SK-N-SH (cell line): ENCODE data around the gene ASB5. TPM values are rescaled to one million over a fixed set of nuclear protein-coding genes. Genes with fewer than 3 reads are reported as not detected.

ENCODE experiments used
- CTCF ChIA-PET: fragments of 300-600, 350-600 bp; formaldehyde crosslinking; extraction: SDS; loops from one replicate; lab custom pipeline; 2021; lab: Yijun Ruan, JAX
- POLR2A ChIA-PET: fragments of 350-600 bp; sonication (Branson Sonifier 250); formaldehyde crosslinking; extraction: SDS; loops from one replicate; lab custom pipeline; 2020; ENCODE audit warnings: antibody characterized with exemption, inconsistent platforms; lab: Yijun Ruan, JAX
- DNase-seq: peaks from one replicate; pipeline ENCODE4 v3.0.0; 2012
- H2AFZ ChIP-seq: fragments of 200-600 bp; sonication (generic); 2 replicates; pipeline ENCODE4 v1.8.1; 2016; ENCODE audit warnings: antibody characterized with exemption, mild to moderate bottlenecking, low read depth
- H3F3A ChIP-seq: fragments of 200-600 bp; sonication (generic); replicated peaks from 2 replicates; pipeline ENCODE3; 2016; ENCODE audit warnings: antibody characterized with exemption, mild to moderate bottlenecking; ENCODE audit not compliant: insufficient read depth
- H3K27ac ChIP-seq, 2 experiments: fragments of 200-500 bp in 1 of 2; fragments of 200-600 bp in 1 of 2; sonication (Bioruptor generic) in 1 of 2; sonication (generic), shearing (Covaris generic) in 1 of 2; 2 replicates each; pipeline versions ENCODE4 v1.5.1 to v1.6.1; 2014 to 2016; ENCODE audit warnings: low read depth in 2 of 2, inconsistent platforms in 1 of 2, low read length in 1 of 2, mild to moderate bottlenecking in 1 of 2, mixed read lengths in 1 of 2
- H3K27me3 ChIP-seq: fragments of 200-600 bp; sonication (generic), shearing (Covaris generic); 2 replicates; pipeline ENCODE4 v1.6.1; 2016; ENCODE audit warnings: mixed run types; ENCODE audit not compliant: insufficient read depth
- H3K36me3 ChIP-seq, 2 experiments: fragments of 200-500 bp in 1 of 2; fragments of 200-600 bp in 1 of 2; sonication (Bioruptor generic) in 1 of 2; sonication (generic) in 1 of 2; replicated peaks in 1 of 2; 2 replicates each; pipeline versions ENCODE3 to v1.5.1; 2014 to 2016; ENCODE audit warnings: low read length in 1 of 2, mild to moderate bottlenecking in 1 of 2; ENCODE audit not compliant: insufficient read depth in 2 of 2, control insufficient read depth in 1 of 2
- H3K4me1 ChIP-seq, 2 experiments: fragments of 200-500 bp in 1 of 2; fragments of 200-600 bp in 1 of 2; sonication (Bioruptor generic) in 1 of 2; sonication (generic), shearing (Covaris generic) in 1 of 2; 2 replicates each; pipeline versions ENCODE4 v1.5.1 to v1.6.1; 2014 to 2016; ENCODE audit warnings: low read depth in 1 of 2, low read length in 1 of 2, mixed run types in 1 of 2; ENCODE audit not compliant: insufficient read depth in 2 of 2, control insufficient read depth in 1 of 2
- H3K4me2 ChIP-seq: fragments of 200-600 bp; sonication (generic), shearing (Covaris generic); 2 replicates; pipeline ENCODE4 v1.6.1; 2017; ENCODE audit warnings: mixed run types
- H3K4me3 ChIP-seq, 2 experiments: fragments of 200-500 bp in 1 of 2; fragments of 200-600 bp in 1 of 2; sonication (Bioruptor generic) in 1 of 2; sonication (generic), shearing (Covaris generic) in 1 of 2; 2 replicates each; pipeline versions ENCODE4 v1.5.1 to v1.8.1; 2014 to 2016; ENCODE audit warnings: low read depth in 2 of 2, inconsistent platforms in 1 of 2, low read length in 1 of 2, mild to moderate bottlenecking in 1 of 2, mixed read lengths in 1 of 2, moderate library complexity in 1 of 2
- H3K79me2 ChIP-seq: fragments of 200-600 bp; sonication (generic); 2 replicates; pipeline ENCODE4 v1.8.1; 2017; ENCODE audit warnings: mild to moderate bottlenecking; ENCODE audit not compliant: insufficient read depth
- H3K9ac ChIP-seq: fragments of 200-600 bp; sonication (generic); 2 replicates; pipeline ENCODE4 v1.6.1; 2017; ENCODE audit warnings: mixed run types
- H3K9me2 ChIP-seq: fragments of 200-600 bp; sonication (generic); 2 replicates; pipeline ENCODE4 v1.6.1; 2017; ENCODE audit warnings: mixed run types
- H3K9me3 ChIP-seq: fragments of 200-600 bp; sonication (generic); 2 replicates; pipeline ENCODE4 v1.6.1; 2017; ENCODE audit warnings: mixed run types, mild to moderate bottlenecking, moderate library complexity
- H4K20me1 ChIP-seq: fragments of 200-600 bp; sonication (generic); 2 replicates; pipeline ENCODE4 v1.6.1; 2017; ENCODE audit warnings: mild to moderate bottlenecking, mixed run types; ENCODE audit not compliant: insufficient read depth
- CHD2 ChIP-seq: fragments of 150-350 bp; IDR thresholded peaks from 2 replicates; pipeline ENCODE4 v1.6.1; 2018; ENCODE audit warnings: low read length; ENCODE audit not compliant: partially characterized antibody
- CTCF ChIP-seq: fragments of 200-600 bp; sonication (generic); IDR thresholded peaks from 2 replicates; pipeline ENCODE4 v1.6.1; 2017; ENCODE audit warnings: antibody characterized with exemption, mild to moderate bottlenecking, moderate library complexity
- ELF1 ChIP-seq: IDR thresholded peaks from 2 replicates; pipeline ENCODE4 v1.4.0; 2012
- EP300 ChIP-seq, 2 experiments: IDR thresholded peaks; 2 replicates each; pipeline versions ENCODE4 v1.4.0 to v1.6.1; 2012; ENCODE audit warnings: borderline replicate concordance in 1 of 2, low read depth in 1 of 2, low read length in 1 of 2
- FOXJ3 ChIP-seq: sonication (generic); formaldehyde crosslinking; IDR thresholded peaks from 2 replicates; pipeline ENCODE4 v1.5.1; 2020; ENCODE audit warnings: mild to moderate bottlenecking, missing genetic modification reagents
- FOXM1 ChIP-seq: IDR thresholded peaks from 2 replicates; pipeline ENCODE4 v1.4.0; 2012; ENCODE audit warnings: low read depth, mild to moderate bottlenecking
- GABPA ChIP-seq: IDR thresholded peaks from 2 replicates; pipeline ENCODE4 v1.4.0; 2012; ENCODE audit warnings: low read depth, mild to moderate bottlenecking
- GATA2 ChIP-seq: sonication (generic); formaldehyde crosslinking; IDR thresholded peaks from 2 replicates; pipeline ENCODE4 v1.5.0; 2020; ENCODE audit warnings: mild to moderate bottlenecking, missing genetic modification reagents
- IRF3 ChIP-seq: fragments of 150-350 bp; IDR thresholded peaks from 2 replicates; pipeline ENCODE4 v1.6.1; 2016; ENCODE audit warnings: mild to moderate bottlenecking, low read depth, low read length
- MAX ChIP-seq: IDR thresholded peaks from 2 replicates; pipeline ENCODE4 v1.4.0; 2012; ENCODE audit warnings: low read depth
- MXI1 ChIP-seq: IDR thresholded peaks from 2 replicates; pipeline ENCODE4 v1.6.1; 2012; ENCODE audit warnings: mild to moderate bottlenecking, low read depth, low read length, improper control_type of control experiment
- NRF1 ChIP-seq: IDR thresholded peaks from 2 replicates; pipeline ENCODE4 v1.6.1; 2012; ENCODE audit warnings: low read depth, mild to moderate bottlenecking, low read length
- RCOR1 ChIP-seq: fragments of 150-350 bp; IDR thresholded peaks from 2 replicates; pipeline ENCODE4 v1.6.1; 2017; ENCODE audit warnings: antibody characterized with exemption, low read length
- REST ChIP-seq: IDR thresholded peaks from 2 replicates; pipeline ENCODE4 v1.6.1; 2012; ENCODE audit warnings: mild to moderate bottlenecking, low read depth, low read length, moderate library complexity
- RFX5 ChIP-seq: IDR thresholded peaks from 2 replicates; pipeline ENCODE4 v1.6.1; 2012; ENCODE audit warnings: mild to moderate bottlenecking, improper control_type of control experiment, low read length
- SIN3A ChIP-seq: IDR thresholded peaks from 2 replicates; pipeline ENCODE4 v1.6.1; 2012; ENCODE audit warnings: low read depth, mild to moderate bottlenecking, low read length, moderate library complexity, borderline replicate concordance
- TEAD4 ChIP-seq: IDR thresholded peaks from 2 replicates; pipeline ENCODE4 v1.4.0; 2012; ENCODE audit warnings: mild to moderate bottlenecking, borderline replicate concordance; ENCODE audit not compliant: insufficient read depth
- WGBS: methylation state at CpG from one replicate; pipeline ENCODE4 v1.1.6; 2017; ENCODE audit warnings: low lambda C conversion rate; 5-methylcytosine and 5-hydroxymethylcytosine counted together
- polyA plus RNA-seq, 3 experiments: library from polyadenylated mRNA; depleted of rRNA; stranded (reverse); fragments of >200 nt; gene quantifications; 2 replicates each; pipeline ENCODE4 v1.2.3, GENCODE V29; 2012

ASB5 gene
- polyA plus RNA-seq, 1 of the 3 experiments (the other 2 are of a cell fraction) = 0.13 TPM

- TF ChIP-seq ELF1 (no peak), GABPA (no peak), GATA2 (CRISPR knock-in tag) (no peak), CHD2 (no peak), FOXJ3 (CRISPR knock-in tag) (no peak), MXI1 (no peak), REST (no peak), EP300 (IDR thresholded peaks at IDR 0.05; ENCODE audit: borderline replicate concordance in 1 of 2, low read depth in 1 of 2, low read length in 1 of 2) (no peak)
These were observed 38.0 kb upstream of the ASB5 start (continued) for GRCh38 chr4:176306837-176307665.

GRCh38 chr4:176303938-176304337, 34.9 kb upstream of the ASB5 start:
- Histone ChIP-seq H3K27me3 (no peaks in the 10 kb centered on the region), H4K20me1 (no peaks in the 10 kb centered on the region), H3K4me2 (no peak overlapping the region), H2AFZ (no peak overlapping the region), H3K9me3 (no peaks in the 10 kb centered on the region), H3F3A (peaks cover 5% of the 10 kb centered on the region), H3K9me2 (no peaks in the 10 kb centered on the region), H3K4me1 (peaks cover 0 to 12% of the 10 kb centered on the region in 2 experiments; a peak in 1 of 4 replicates), H3K36me3 (no peaks in the 10 kb centered on the region), H3K9ac (no peak overlapping the region), H3K79me2 (no peaks in the 10 kb centered on the region), H3K4me3 (no peak overlapping the region), H3K27ac (no peak overlapping the region)
- DNase-seq = no peak
- 0% methylated on average over 1 of the region's 1 CpG for WGBS
- TF ChIP-seq GABPA (no peak), CHD2 (no peak), MAX (no peak), EP300 (IDR thresholded peaks at IDR 0.05; ENCODE audit: borderline replicate concordance in 1 of 2, low read depth in 1 of 2, low read length in 1 of 2) (no peak), FOXM1 (no peak), CTCF (no peak), RCOR1 (no peak), TEAD4 (no peak), RFX5 (no peak), NRF1 (no peak), SIN3A (no peak), IRF3 (no peak)
- CTCF ChIA-PET = interaction anchor here (1.3 kb wide), 1 partner anchor 9 kb away, joined by 5 read pairs; no protein-coding TSS in a partner anchor
- POLR2A ChIA-PET = no interaction called here
